Ramos (cell line): Measurements from ENCODE around the gene SELENOV.

ENCODE experiments used
- in situ Hi-C: fragments of 300-500 bp; cut with MboI; formaldehyde crosslinking; loops from one replicate; pipeline ENCODE4 v1.14.3; 2022; ENCODE audit warnings: low sequenced_read_pairs; ENCODE audit not compliant: unreplicated experiment

Gene SELENOV

DNA sequence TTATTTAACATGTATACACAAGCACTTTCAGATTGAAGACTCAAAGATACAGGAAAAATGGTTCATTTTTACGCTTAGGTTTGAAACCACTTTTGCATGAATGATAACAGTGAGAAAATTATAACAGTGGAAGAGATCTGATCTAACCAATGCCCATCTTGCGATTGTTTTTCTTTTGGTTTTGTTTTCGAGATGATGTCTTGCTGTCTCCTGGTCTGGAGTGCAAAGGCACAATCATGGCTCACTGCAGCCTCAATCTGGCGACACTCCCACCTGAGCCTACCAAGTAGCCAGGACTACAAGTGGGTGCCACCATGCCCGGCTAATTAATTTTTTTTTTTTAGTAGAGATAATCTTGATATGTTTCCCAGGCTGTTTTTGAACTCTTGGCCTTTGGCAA is 35.3 kb downstream of the SELENOV start:
- in situ Hi-C loops, result no loop called here

DNA sequence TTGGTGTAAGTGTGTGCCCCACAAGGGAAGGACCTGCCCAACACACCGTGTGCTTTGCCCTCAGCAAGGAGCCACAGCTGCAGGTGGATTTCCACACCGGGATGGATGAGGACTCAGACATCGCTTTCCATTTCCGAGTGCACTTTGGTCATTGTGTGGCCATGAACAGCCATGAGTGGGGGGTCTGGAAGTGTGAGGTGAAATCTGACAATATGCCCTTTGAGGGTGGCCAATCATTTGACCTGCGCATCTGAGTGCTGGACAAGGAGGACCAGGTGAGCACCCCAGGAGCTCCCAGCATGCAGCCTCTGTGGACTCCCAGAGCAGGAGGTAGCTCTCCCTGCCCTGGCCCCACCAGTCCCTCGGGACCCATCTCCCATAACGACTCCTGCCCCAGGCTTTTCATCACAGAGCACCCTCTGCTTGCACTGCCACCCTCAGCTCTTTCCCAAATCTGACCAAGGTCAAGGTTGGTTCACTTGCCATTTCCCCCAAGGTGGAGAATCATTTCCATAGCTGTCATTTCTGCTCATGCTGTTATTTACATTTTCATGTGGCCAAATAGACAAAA is 38.2 kb downstream of the SELENOV start:
- in situ Hi-C loops, result no loop called here

DNA sequence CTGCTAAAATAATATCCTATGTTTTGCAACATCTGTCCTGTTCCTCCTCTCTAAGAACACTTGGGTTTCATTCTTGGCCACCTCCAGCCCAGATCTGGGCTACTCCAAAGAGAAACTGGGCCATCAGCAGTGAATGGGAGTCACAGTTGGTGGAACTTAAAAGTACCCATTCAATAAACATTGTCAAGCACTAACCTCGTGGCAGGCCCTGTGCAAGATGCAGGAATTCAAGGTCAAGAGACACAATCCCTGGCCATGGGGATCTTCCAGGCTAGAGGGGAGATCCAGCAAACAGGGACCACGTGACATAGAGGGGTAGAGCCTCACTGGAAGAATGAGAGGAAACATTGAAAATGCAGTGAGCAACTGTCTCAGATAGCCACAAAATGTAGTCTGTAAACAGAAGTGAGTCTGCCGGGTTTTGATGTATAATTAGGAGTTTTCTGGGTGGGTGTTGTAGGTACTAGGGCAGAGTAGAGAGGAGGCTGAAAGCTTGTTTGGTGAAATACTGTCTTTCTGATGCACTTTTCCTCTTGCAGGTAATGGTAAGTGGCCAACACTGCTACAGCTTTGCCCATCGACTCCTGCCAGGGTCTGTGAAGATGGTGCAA is 39.9 kb downstream of the SELENOV start:
- in situ Hi-C loops, result no loop called here

DNA sequence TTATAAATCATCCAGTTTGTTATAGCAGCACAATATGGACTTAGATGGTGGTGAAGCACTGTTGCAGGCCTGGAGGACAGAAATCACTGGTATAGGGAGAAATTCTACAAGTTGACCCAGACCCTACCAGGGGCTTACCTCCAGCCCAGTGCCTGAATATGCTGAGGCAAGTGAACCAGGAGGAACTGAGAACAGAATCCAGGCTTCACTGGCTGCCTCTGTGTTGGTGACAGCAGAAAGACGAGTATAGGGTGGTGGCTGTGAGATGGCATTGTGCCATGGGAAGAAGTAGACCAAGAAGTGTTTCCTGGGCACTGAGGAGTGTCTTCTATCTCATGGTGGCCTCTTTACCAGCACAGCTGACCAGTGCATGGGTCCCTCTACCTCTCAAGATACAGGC is 40.9 kb downstream of the SELENOV start:
- in situ Hi-C loops, result no loop called here

DNA sequence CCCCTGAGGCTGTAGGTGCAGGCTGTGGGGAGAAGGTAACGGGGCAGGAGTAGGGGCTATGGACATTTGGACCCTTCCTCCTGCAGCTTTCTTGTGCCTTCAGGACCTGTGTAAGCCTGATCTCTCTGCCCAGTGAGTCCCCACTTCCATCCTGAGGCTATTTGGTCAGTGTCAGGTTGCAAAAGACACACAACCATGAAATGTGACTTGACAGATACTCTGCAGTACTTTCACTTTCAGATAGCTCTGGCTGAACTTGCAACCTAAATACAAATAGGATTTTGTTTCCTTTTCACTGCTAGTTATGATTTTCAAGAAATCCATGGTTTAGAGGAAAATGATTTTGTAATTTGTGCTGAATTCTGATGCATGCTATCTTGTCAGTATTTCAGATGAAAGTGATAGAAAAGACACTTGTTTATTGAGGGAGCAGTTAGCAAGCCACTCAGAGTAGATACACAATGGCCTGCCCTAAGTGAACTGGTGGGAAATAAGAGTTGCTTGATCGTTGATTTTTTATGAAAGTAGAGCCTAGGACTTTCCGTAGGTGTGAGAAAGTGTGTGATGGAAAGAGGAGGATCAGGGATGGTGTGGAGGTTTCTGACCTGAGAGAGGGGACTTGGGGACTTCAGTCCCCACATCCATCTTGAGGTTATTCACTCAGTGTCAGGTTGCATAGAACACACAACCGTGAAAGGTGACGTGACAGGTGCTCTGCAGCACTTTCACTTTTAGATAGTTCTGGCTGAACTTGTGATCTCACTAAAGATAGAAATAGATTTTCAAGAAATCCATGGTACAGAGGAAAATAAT is 43.1 kb downstream of the SELENOV start:
- in situ Hi-C loops, result no loop called here

DNA sequence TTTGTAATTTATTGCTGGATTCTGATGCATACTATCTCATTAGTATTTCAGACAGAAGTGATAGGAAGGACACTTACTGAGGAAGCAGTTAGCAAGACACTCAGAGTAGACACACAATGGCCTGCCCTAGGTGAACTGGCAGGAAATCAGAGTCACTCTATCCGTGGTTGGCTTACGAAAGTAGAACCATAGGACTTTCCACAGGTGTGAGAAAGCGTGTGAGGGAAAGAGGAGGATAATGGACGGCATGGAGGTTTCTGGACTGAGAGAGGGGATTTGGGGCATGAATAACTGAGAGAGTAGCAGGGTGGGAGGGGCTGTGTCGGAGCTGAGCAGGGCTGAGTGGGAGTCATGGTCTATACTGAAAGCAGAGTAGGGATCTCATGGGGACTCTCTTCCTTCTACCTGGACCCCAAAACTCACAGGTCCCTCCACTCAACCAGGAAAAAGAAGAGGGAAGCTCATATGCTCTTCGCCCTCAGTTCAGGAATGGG is 43.7 kb downstream of the SELENOV start:
- in situ Hi-C loops, result no loop called here

DNA sequence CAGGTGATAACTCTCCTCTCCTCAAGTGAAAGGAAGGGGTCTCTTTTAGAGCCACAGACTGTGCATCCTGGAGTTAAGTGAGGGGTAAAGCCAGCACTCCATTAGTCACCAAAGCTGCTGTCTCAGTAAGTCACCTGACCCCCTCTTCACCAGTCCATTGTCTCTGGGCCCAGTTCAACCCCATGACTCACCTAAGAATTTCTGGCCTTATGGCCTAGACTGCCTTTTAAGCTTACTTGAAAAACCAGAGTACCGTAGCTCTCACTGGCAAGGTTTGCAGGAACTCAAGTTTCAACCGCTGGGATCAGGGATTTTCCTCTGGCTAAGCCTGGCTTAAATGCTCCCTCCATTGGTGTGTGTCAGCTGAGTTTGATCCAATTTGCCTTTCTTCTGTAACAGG is 48.5 kb downstream of the SELENOV start:
- in situ Hi-C loops, result no loop called here

DNA sequence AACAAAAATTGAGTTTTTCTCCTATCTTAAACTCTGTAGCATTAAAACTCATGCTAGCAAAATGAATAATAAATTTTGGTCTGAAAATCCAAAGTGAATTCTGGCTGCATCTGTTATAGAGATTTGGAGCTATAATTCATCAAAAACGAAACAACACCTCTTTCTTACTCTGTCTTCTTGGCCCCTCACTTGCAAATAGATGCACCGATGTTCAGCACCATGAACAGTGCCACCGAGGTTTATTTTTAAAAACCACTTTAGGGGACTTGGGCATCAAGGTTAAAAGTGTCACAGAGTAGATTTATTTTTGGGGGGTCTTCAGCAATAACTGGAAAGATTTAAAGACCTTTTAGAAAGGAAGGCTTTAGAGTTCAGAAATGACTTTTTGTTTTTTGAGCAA is 51.1 kb downstream of the SELENOV start:
- in situ Hi-C loops, result no loop called here

DNA sequence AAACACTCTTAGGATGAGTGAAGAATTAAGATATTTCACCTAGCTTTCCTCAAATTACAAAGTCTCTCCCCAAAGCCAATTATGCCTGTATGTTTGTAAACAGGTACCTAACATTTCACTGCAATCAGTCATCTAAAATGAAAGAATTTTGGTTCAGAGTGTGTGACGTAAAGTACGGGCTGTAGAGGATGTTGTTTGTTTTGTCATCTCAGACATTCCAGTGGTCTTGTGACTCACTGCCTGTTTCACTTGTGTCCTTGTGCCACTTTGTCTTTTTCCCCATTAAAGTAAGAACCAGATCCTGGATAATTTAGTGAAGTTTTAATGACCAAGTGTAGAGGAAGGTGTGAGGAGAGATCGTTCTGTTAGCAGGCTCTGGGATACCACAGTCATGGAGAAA is 53.7 kb downstream of the SELENOV start:
- in situ Hi-C loops, result no loop called here
